Peyer's patch (tissue), 4 donors: ENCODE data around the gene BANP. TPM values are rescaled to one million over a fixed set of nuclear protein-coding genes. Genes with fewer than 3 reads are reported as not detected.
A peak's percentile ranks its signal among the peaks of the same experiment; 100 is the strongest.

Experiments
- DNase-seq, 3 donors: peaks; one replicate each; pipeline ENCODE4 v3.0.0-alpha.2; 2017 to 2019
- H3K27ac ChIP-seq, 4 donors: fragments of 200-600 bp; sonication (generic); one replicate each; pipeline ENCODE4 v1.5.1; 2016 to 2019
- H3K27me3 ChIP-seq, 2 donors: fragments of 200-600 bp; sonication (generic); one replicate each; pipeline ENCODE4 v1.5.1; 2019
- H3K36me3 ChIP-seq, 3 donors: fragments of 200-600 bp; sonication (generic); one replicate each; pipeline ENCODE4 v1.5.1; 2016 to 2019
- H3K4me1 ChIP-seq, 4 donors: fragments of 200-600 bp; sonication (generic); one replicate each; pipeline ENCODE4 v1.5.1; 2016 to 2019
- H3K4me3 ChIP-seq, 4 donors: fragments of 200-600 bp; sonication (generic); 1 replicate in 3 of 4; 2 replicates in 1 of 4; pipeline ENCODE4 v1.5.1; 2016 to 2019; ENCODE audit warnings: mild to moderate bottlenecking in 1 of 4
- H3K9me3 ChIP-seq, 4 donors: fragments of 200-600 bp; sonication (generic); one replicate each; pipeline ENCODE4 v1.5.1; 2016 to 2019; ENCODE audit warnings: mild to moderate bottlenecking in 1 of 4
- POLR2A ChIP-seq, 2 donors: fragments of 450-650 bp; IDR thresholded peaks; one replicate each; pipeline ENCODE4 v1.5.1; 2017; ENCODE audit warnings: antibody characterized with exemption in 2 of 2, mild to moderate bottlenecking in 2 of 2, moderate library complexity in 2 of 2
- total RNA-seq, 4 donors: library from RNA; depleted of rRNA; stranded (reverse); fragments of >200 nt; gene quantifications; one replicate each; pipeline ENCODE4 v1.1.0, GENCODE V29; 2016
- TF ChIP-seq, protein P1 (sequence below), 6 experiments: fragments of 450-650 bp in 4 of 6; fragments of 200-600 bp in 2 of 6; sonication (generic) in 1 of 6; IDR thresholded peaks; one replicate each; pipeline ENCODE4 v1.5.1; 2017 to 2019; ENCODE audit warnings: antibody characterized with exemption in 6 of 6, mild to moderate bottlenecking in 3 of 6, moderate library complexity in 1 of 6

Gene BANP
- total RNA-seq, 4 donors from 2014 or later: 27.6 to 113 (median 42.7) TPM

DNA sequence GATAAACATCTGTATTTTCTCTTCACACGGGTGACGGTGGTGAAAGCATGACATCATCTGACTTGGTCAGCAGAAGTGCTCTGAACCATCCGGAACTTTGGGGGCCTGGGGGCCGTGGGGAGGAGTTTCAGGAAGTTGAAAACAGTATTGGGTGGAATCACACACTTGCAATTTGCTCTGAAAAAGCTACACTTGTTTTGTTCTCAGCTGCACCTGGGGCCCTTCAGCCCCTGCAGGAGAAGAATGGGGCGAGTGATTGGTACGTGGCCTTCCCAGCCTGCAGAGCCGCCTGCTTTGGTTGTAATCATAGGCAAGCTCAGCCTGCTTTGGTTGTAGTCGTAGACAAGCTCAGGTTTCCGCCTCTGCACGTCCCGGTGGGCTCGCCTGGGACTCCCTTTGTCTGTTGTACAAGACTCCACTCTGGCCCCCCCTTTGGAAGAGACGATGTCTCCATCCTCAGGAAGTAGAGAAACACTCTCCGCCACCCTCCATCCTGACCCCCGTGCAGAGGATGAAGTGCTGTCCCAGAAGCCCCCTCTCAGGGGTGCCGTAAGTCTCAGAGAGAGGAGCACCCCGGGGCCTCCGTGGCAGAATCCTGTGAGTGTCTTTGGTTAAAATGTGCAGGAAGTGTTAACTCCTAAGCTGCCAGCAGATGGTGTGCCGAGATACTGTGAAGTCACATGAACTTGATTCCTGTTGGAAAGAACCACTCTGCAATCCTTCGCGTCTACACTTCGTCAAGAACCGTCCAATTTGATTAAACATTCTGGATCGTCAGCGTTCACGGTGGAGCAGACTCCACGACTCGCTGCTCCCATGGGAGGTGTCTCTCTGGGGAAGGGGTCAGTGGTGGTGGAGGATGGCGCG, 5.4 kb downstream of the BANP start:
- H3K27me3 ChIP-seq: no peaks in the 10 kb centered on the region
- H3K27ac ChIP-seq: peak overlapping the region; percentile 45 to 83 (median 75)
- H3K9me3 ChIP-seq: no peaks in the 10 kb centered on the region
- peaks cover 0 to 5% (median 0%) of the 10 kb centered on the region in 3 donors for H3K36me3 ChIP-seq
- TF ChIP-seq, protein P1, sequence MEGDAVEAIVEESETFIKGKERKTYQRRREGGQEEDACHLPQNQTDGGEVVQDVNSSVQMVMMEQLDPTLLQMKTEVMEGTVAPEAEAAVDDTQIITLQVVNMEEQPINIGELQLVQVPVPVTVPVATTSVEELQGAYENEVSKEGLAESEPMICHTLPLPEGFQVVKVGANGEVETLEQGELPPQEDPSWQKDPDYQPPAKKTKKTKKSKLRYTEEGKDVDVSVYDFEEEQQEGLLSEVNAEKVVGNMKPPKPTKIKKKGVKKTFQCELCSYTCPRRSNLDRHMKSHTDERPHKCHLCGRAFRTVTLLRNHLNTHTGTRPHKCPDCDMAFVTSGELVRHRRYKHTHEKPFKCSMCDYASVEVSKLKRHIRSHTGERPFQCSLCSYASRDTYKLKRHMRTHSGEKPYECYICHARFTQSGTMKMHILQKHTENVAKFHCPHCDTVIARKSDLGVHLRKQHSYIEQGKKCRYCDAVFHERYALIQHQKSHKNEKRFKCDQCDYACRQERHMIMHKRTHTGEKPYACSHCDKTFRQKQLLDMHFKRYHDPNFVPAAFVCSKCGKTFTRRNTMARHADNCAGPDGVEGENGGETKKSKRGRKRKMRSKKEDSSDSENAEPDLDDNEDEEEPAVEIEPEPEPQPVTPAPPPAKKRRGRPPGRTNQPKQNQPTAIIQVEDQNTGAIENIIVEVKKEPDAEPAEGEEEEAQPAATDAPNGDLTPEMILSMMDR (IDR thresholded peaks at IDR 0.05): no peak
- TF ChIP-seq POLR2A (IDR thresholded peaks at IDR 0.05): no peak
- peak overlapping the region in 2 of 4 donors; percentile 12 to 21 for H3K4me3 ChIP-seq
- peaks cover 0 to 41% (median 24%) of the 10 kb centered on the region in 4 donors for H3K4me1 ChIP-seq
- DNase-seq: peak in 2 of 3 donors; percentile 78 to 84

DNA sequence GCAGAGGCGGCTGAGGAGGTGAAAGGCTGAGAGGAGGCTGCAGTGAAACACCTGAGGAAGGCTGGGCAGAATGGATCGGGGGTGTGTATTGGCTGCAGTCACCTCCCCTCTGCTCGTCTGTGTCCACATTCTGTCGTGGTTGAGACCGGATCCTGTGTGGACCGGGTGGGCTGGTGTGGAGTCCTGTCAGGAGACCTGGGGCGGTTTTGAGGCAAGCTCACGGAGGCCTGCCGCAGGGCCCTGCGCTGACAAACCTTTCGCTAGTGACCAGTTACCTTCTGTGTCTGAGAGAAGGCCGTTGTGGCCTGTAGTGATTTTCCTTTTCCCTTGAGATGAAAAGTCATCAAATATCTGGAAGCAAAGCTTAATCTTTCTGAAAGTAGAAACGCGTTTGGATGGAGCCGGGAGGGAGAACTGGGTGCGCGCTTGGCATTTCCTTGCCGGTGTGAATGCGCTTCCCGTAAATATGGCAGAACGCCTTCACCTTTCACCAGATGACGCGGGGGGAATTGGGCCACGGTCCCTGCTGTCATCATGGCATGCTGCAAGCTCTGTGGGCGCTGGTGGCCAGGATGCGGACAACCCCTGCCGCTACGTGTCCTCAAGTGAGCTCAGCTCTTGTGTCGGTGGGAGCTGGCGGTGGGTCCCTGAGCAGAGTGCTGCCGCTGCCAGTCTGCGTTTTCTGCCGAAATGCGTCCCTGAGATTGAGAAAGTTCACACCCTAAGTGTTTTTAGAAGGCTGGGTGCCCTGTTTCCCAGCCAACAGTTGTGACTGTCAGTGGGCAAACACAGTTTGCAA, 6.3 kb downstream of the BANP start:
- no peak for TF ChIP-seq POLR2A (IDR thresholded peaks at IDR 0.05)
- TF ChIP-seq, protein P1 (IDR thresholded peaks at IDR 0.05): no peak
- H3K27ac ChIP-seq: peak overlapping the region in 3 of 4 donors; percentile 73 to 83 (median 77)
- no peaks in the 10 kb centered on the region for H3K27me3 ChIP-seq
- H3K36me3 ChIP-seq: peaks cover 0 to 5% (median 0%) of the 10 kb centered on the region in 3 donors
- DNase-seq: no peak
- H3K9me3 ChIP-seq: no peaks in the 10 kb centered on the region
- no peak overlapping the region for H3K4me3 ChIP-seq
- peaks cover 0 to 37% (median 22%) of the 10 kb centered on the region in 4 donors for H3K4me1 ChIP-seq

DNA sequence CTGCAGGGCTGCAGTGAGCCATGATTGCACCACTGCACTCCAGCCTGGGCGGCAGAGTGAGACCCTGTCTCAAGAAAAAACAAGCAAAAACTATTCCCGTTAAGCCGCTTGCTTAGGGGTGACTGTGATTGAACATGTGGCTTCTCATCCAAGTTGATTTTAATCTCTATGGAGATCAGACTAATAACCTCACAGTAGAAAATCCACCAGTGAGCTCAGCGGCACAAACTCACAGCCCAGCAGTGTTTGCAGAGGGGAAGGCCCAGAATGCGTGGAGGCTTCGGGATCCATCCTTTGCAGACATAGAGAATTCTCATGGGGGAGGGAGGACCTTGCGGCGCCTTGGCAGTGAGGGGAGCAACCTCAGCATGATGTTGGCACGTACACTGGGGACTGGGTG, 7.4 kb downstream of the BANP start:
- no peak overlapping the region for H3K4me3 ChIP-seq
- no peaks in the 10 kb centered on the region for H3K27me3 ChIP-seq
- no peaks in the 10 kb centered on the region for H3K9me3 ChIP-seq
- H3K36me3 ChIP-seq: peaks cover 0 to 5% (median 0%) of the 10 kb centered on the region in 3 donors
- no peak for DNase-seq
- H3K27ac ChIP-seq: no peak overlapping the region
- H3K4me1 ChIP-seq: peaks cover 0 to 25% (median 17%) of the 10 kb centered on the region in 4 donors
- no peak for TF ChIP-seq POLR2A (IDR thresholded peaks at IDR 0.05)
- TF ChIP-seq, protein P1 (IDR thresholded peaks at IDR 0.05): no peak

DNA sequence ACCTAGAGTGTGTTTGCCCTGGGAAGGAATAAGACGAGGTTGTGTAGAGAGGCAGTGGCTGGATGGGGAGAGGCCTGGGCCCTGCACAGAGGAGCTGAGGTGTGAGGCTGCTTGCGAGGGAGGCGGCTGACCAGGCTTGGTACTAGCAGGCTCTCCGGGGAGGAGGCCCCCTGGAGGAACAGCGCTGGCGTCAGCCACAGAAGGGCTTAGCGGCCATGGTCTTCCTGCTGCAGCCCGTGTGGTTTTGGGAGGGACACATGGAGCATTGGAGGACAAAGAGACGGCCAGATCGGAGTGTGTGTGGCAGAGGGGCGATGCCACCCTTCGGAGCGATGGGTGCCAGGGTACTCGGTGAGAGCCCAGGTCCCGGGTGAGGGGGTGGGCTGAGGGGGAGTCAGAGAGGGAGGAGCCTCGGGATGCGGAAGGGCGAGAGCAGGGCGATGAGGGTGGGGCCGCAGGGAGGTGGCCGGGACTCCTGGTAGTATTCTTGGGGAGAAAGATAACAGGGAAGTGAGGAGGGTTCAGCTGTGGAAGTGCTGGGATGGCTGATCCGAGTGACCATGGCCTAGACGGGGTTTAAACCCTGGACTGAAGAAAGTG, 8.3 kb downstream of the BANP start:
- DNase-seq: no peak
- no peaks in the 10 kb centered on the region for H3K27me3 ChIP-seq
- peaks cover 0 to 21% (median 17%) of the 10 kb centered on the region in 4 donors for H3K4me1 ChIP-seq
- H3K4me3 ChIP-seq: no peak overlapping the region
- peaks cover 0 to 5% (median 0%) of the 10 kb centered on the region in 3 donors for H3K36me3 ChIP-seq
- TF ChIP-seq POLR2A (IDR thresholded peaks at IDR 0.05): no peak
- TF ChIP-seq, protein P1 (IDR thresholded peaks at IDR 0.05): no peak
- H3K27ac ChIP-seq: peak overlapping the region in 1 of 4 donors; percentile 1
- H3K9me3 ChIP-seq: no peaks in the 10 kb centered on the region

DNA sequence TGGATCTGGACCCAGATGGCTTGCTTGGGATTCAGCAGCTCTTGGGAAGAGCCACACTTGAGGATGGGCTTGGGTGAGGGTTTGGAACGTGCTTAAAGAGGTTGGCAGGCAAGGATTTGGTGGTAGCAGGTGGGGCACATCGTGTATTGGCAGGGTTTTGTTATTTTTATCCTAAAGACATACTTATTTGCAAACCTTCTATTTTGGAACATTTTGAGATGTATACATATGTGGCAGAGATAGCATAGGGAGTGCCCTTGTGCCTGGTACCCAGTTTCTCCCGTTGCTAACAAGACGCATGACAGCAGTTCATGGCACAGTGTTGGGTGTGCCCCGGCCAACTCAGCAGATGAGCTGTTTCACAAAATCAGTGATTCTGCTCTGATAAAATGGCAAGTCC, 9.1 kb downstream of the BANP start:
- H3K27me3 ChIP-seq: no peaks in the 10 kb centered on the region
- peaks cover 0 to 5% (median 0%) of the 10 kb centered on the region in 3 donors for H3K36me3 ChIP-seq
- H3K4me1 ChIP-seq: peaks cover 0 to 19% (median 12%) of the 10 kb centered on the region in 4 donors
- no peak for TF ChIP-seq POLR2A (IDR thresholded peaks at IDR 0.05)
- TF ChIP-seq, protein P1 (IDR thresholded peaks at IDR 0.05): no peak
- DNase-seq: no peak
- H3K9me3 ChIP-seq: no peaks in the 10 kb centered on the region
- H3K27ac ChIP-seq: no peak overlapping the region
- H3K4me3 ChIP-seq: no peak overlapping the region
